Measurements from ENCODE around the gene SLC2A1. TPM values are rescaled to one million over a fixed set of nuclear protein-coding genes. Genes with fewer than 3 reads are reported as not detected.
"Not testable (repeated sequence)": the region's sequence is repeated elsewhere in the genome, so short reads cannot be mapped to it uniquely, and the experiment has no call there.

Gene SLC2A1
- total RNA-seq, 1 donor from 2014 or later, result 511 TPM

DNA sequence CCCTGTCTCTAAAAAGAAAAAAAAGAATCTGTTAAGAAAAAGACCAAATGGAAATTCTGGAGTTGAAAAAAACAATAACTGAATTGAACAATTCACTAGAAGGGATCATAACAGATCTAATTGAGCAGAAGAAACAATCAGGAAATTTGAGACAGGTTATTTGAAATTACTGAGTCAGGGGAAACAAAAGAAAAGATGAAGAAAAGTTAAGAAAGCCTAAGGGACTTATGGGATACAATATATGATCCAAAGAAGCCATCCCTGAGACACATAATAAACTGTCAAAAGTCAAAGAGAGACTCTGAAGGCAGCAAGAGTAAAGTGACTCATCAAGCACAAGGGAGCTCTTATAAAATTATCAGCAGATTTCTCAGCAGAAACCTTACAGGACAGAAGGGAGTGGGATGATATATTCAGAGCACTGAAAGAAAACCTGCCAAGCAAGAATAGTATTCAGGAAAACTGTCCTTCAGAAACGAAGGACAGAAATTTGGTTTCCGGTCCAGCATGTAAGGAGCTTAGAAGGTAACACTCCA is 44.5 kb downstream of the SLC2A1 start:
- H3K9me3 Mint-ChIP-seq (ENCODE audit: unreplicated experiment), result peaks cover 5% of the 10 kb centered on the region
- H3K4me3 Mint-ChIP-seq (ENCODE audit: unreplicated experiment), result no peak overlapping the region
- no peak for DNase-seq (ENCODE audit: low spot score)
- TF ChIP-seq, protein P1, sequence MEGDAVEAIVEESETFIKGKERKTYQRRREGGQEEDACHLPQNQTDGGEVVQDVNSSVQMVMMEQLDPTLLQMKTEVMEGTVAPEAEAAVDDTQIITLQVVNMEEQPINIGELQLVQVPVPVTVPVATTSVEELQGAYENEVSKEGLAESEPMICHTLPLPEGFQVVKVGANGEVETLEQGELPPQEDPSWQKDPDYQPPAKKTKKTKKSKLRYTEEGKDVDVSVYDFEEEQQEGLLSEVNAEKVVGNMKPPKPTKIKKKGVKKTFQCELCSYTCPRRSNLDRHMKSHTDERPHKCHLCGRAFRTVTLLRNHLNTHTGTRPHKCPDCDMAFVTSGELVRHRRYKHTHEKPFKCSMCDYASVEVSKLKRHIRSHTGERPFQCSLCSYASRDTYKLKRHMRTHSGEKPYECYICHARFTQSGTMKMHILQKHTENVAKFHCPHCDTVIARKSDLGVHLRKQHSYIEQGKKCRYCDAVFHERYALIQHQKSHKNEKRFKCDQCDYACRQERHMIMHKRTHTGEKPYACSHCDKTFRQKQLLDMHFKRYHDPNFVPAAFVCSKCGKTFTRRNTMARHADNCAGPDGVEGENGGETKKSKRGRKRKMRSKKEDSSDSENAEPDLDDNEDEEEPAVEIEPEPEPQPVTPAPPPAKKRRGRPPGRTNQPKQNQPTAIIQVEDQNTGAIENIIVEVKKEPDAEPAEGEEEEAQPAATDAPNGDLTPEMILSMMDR (IDR thresholded peaks at IDR 0.05; ENCODE audit: unreplicated experiment), result no peak
- no peaks in the 10 kb centered on the region for H3K27me3 Mint-ChIP-seq (ENCODE audit: unreplicated experiment)
- H3K27ac Mint-ChIP-seq (ENCODE audit: unreplicated experiment), result no peak overlapping the region
- peaks cover 16% of the 10 kb centered on the region for H3K4me1 Mint-ChIP-seq (ENCODE audit: unreplicated experiment)
- H3K36me3 Mint-ChIP-seq (ENCODE audit: low read depth, unreplicated experiment), result peaks cover 6% of the 10 kb centered on the region

DNA sequence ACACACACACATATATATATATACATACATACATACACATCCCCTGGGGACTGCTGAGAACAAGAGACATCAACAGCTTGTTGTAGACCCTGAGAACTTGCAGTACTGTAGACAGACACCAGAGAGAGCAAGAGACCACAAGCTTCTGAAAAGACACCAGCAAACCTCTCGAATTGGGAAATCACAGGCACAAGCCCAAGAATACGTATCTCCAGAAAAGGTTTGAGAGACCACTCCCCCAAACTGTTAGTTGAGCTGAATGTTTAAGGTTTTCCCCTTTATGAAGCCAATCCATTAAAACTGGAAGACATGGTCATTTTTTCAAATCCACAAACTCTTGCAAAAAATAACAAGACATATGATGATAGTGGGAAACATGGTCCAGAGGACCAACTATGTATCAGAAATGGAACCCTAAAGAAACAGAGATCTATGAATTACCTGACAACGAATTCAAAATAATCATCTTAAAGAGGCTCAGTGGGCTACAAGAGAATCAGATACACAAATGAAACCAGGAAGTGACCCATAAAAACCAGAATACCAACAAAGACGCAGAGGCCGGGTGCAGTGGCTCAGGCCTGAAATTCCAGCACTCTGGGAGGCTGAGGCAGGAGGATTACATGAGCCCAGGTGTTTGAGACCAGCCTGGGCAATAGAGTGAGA is 45.1 kb downstream of the SLC2A1 start:
- Mint-ChIP-seq H3K9me3 (ENCODE audit: unreplicated experiment) (peaks cover 5% of the 10 kb centered on the region), H3K27ac (ENCODE audit: unreplicated experiment) (peak overlapping the region; percentile 18), H3K36me3 (ENCODE audit: low read depth, unreplicated experiment) (peaks cover 6% of the 10 kb centered on the region), H3K4me1 (ENCODE audit: unreplicated experiment) (peaks cover 16% of the 10 kb centered on the region), H3K4me3 (ENCODE audit: unreplicated experiment) (no peak overlapping the region), H3K27me3 (ENCODE audit: unreplicated experiment) (no peaks in the 10 kb centered on the region)
- peak; percentile 72 for DNase-seq (ENCODE audit: low spot score)
- TF ChIP-seq, protein P1 (IDR thresholded peaks at IDR 0.05; ENCODE audit: unreplicated experiment), result peak; percentile 61

DNA sequence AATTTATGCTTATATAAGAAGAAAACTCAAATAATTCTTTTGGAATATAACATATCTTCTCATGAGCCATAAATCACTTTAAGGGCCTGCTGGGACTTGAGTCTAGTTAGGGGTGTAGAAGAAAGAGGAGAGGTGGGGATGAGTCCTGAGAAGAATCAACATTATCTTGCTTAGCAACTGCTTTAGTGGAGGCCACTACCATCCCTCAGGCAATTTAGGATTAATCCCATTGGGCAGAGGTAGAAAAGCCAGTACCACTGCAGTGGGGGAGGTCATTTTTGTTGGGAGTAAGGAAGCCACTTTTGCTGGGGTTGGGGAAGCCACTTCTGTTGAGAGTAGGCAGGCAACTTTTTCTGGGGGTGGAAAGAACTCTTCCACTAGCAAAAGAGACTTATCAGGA is 47.7 kb downstream of the SLC2A1 start:
- Mint-ChIP-seq H3K9me3 (ENCODE audit: unreplicated experiment) (peaks cover 5% of the 10 kb centered on the region), H3K4me1 (ENCODE audit: unreplicated experiment) (peaks cover 16% of the 10 kb centered on the region), H3K36me3 (ENCODE audit: low read depth, unreplicated experiment) (no peaks in the 10 kb centered on the region), H3K4me3 (ENCODE audit: unreplicated experiment) (no peak overlapping the region), H3K27ac (ENCODE audit: unreplicated experiment) (no peak overlapping the region), H3K27me3 (ENCODE audit: unreplicated experiment) (no peaks in the 10 kb centered on the region)
- TF ChIP-seq, protein P1 (IDR thresholded peaks at IDR 0.05; ENCODE audit: unreplicated experiment), result no peak
- no peak for DNase-seq (ENCODE audit: low spot score)

DNA sequence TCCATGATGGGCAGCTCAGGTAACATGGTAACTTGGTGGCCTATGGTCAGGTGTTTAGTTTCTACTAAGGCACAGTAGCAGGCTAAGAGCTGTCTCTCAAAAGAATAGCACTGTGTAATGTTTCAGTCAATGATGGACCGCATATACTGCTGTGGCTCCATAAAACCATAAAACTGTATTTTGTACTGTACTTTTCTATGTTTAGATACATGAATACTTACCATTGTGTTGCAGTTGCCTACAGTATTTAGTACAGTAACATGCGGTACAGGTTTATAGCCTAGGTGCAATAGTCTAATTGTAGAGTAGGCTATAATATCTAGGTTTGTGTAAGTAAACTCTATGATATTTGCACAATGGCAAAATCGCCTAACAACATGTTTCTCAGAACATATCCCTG is 50.6 kb downstream of the SLC2A1 start:
- DNase-seq (ENCODE audit: low spot score), result no peak
- Mint-ChIP-seq H3K4me3 (ENCODE audit: unreplicated experiment) (no peak overlapping the region), H3K9me3 (ENCODE audit: unreplicated experiment) (no peaks in the 10 kb centered on the region), H3K36me3 (ENCODE audit: low read depth, unreplicated experiment) (no peaks in the 10 kb centered on the region), H3K27me3 (ENCODE audit: unreplicated experiment) (peaks cover 2% of the 10 kb centered on the region), H3K4me1 (ENCODE audit: unreplicated experiment) (peaks cover 4% of the 10 kb centered on the region), H3K27ac (ENCODE audit: unreplicated experiment) (no peak overlapping the region)
- TF ChIP-seq, protein P1 (IDR thresholded peaks at IDR 0.05; ENCODE audit: unreplicated experiment), result no peak

DNA sequence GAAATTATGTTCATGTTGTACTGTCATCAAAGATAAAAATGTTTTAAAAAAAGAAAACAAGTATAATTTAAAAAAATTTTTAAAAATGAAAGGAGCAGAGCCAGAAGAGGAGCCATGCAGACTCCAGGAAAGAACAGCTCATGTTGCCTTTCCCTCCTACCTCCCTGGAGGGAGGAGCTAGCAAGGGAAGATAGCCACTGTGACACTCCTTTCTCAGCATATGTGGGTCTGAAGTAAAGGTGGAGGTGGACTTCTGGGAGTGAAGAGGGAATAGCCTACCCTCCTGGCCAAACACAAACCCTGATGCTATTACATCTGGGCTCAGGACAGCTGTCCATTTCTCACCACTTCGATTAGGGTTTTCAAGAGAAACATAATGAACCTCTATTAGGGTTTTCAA is 54.2 kb downstream of the SLC2A1 start:
- Mint-ChIP-seq H3K27me3 (ENCODE audit: unreplicated experiment) (peaks cover 4% of the 10 kb centered on the region), H3K9me3 (ENCODE audit: unreplicated experiment) (no peaks in the 10 kb centered on the region), H3K36me3 (ENCODE audit: low read depth, unreplicated experiment) (peaks cover 2% of the 10 kb centered on the region), H3K4me1 (ENCODE audit: unreplicated experiment) (peaks cover 4% of the 10 kb centered on the region), H3K4me3 (ENCODE audit: unreplicated experiment) (no peak overlapping the region), H3K27ac (ENCODE audit: unreplicated experiment) (no peak overlapping the region)
- no peak for DNase-seq (ENCODE audit: low spot score)
- TF ChIP-seq, protein P1 (IDR thresholded peaks at IDR 0.05; ENCODE audit: unreplicated experiment), result no peak

DNA sequence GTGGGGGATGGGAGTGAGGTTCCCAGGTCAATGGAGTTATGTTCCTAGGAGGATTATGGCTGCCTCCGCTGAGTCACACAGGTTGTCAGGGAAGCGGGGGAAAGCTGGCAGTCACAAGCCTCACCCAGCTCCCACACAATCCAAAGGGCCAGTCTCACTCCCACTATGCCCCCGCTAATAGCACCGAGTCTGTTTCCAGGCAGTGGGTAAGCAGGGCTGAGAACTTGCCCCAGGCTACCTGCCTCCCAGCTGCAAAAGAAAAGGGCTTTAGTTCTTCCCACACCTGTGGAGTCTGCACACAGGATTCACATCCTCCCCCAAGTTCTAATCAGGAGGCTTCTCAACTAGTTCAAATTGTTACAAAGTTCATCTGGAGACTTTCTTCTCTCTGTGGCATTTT is 58.7 kb downstream of the SLC2A1 start:
- not testable (repeated sequence) for H3K27me3 Mint-ChIP-seq (ENCODE audit: unreplicated experiment); DNase-seq (ENCODE audit: low spot score); H3K36me3 Mint-ChIP-seq (ENCODE audit: low read depth, unreplicated experiment); H3K9me3 Mint-ChIP-seq (ENCODE audit: unreplicated experiment); H3K27ac Mint-ChIP-seq (ENCODE audit: unreplicated experiment); H3K4me3 Mint-ChIP-seq (ENCODE audit: unreplicated experiment); H3K4me1 Mint-ChIP-seq (ENCODE audit: unreplicated experiment)

Measured in endothelial cell (in vitro differentiated cells).